Measurements from ENCODE around the gene TBX20.
"Not testable (repeated sequence)": the region's sequence is repeated elsewhere in the genome, so short reads cannot be mapped to it uniquely, and the experiment has no call there.

TBX20 gene

DNA sequence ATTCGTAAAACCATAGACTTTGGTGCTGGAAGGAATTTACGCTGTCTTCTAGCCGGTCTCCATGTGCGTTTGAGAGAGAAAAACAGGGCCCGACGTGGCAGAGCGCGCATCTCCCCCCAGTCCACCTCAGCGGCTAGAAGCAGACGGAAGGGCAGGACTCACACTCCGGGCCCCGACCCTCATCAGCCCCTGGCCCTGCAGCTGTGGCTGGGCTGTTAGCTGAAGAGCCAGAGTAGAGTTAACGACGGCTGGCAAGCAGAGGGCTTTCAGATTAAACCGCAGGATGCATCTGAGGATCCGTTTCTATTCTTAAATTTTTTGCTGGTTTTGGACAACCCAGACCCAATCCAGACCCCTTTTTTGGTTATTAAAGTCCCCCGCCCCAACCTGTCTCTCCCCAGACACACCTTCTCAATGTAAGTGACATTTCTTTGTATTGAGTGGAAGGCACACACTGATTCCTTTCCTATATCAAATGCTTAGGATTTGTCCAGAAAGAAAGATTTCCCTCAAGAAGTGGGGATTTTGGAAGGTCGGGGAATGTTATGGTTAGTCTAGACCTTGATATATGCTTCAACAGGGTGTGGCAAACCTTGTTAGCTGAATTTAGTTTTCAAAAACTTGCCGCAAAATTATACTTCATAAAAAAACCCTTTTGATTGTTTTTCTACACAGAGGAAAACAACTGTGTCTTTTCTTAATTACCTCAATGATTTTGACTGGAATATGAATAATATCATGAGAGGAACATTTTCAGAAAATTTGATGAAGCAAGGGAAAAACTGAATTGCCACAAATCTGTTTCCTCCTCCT, 1.7 kb upstream of the TBX20 start:
- peak; percentile 23 for DNase-seq

DNA sequence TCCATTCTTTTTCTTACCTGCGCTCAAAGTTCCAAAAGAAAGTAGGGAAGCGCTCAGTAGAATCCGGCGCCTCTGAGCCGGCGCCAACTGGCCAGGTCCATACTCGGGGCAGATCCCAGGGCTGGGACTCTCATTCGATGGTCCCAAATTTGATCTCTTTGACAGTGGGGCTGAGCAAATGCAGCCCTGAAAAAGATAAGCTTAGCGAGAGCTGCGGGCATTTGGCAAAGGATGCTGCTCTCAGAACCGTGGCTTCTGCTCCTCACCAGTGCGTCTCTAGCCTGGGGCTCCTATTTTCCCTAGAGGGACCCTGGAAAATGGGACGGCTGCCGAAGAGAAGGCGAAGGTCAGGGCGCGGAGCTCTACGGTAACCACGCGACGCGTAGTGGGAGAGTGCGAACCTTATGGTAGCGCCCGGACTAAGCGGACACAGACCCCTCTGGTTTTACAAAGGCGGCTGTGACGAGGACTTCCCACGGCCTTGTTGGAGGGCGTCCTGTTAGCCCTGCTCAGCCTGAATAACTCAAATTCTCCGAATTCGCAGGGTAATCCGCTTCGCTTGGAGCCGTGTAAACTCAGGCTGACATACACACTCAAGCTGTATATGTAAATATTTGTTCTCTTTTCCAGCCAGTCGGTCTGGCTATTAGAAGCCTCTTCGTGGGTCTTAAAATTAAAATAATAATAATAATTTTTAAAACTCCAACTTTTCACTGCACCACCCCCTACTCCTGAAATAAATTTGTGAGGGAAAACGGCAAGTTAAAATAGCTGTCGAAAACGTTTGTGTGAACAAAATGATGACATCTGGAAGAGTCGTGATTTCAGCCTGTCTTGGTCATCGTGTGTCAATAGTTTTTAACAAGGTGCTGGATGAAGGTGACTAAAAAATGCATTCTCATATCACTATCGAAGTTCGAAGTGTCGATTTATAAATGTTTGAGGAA, 869 bp upstream of the TBX20 start:
- DNase-seq = peak; percentile 29

DNA sequence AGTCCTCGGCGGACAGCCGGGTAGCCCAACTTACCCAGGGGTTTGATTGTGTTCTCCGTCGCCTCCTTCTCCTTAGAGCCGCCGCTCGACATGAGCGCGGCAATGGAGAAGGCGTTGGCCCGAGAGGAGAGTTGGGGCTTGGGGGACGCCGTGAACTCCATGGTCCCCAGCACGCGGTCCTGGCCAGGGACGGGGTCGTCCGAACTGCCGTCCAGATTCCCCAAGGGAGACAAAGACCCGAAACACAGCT, 515 bp downstream of the TBX20 start:
- DNase-seq = peak; percentile 19

DNA sequence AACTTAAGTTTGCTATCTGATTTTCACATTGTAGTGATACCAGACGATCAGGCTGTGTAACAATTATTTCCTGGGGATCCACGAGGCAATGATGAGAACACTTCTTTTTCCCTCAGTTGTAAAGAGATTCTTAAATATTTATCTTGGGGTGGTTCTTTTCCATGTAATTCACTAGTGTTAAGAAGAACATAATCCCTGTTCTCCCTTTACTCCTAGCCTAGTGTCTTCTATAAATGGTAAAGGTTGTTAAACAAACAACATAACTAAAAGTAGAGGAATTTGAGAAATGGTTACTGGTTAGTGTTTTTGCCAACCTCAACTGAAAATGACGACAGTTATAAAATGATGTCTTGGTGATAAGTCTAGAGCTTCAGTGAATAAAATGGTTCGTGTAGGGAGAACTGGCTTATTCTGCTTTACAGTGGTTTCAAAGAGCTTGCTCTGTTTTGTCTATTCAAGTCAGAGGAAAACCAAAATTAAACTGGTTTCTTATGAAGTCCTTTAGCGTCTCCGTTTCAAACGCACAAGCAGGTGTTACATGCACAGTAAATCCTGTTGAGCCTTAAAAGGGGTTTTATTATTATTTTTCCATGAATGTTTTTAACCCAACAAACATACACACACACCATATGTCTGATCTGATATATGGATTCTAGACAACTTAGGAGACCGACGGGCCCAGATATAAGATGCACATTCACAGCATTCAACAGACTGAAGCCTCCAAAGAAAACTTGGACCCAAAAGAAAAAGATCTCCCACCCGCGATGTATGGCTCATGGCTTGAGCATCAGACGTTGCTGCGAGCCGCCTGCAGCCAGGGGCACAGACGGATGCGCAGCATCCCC, 1.1 kb downstream of the TBX20 start:
- DNase-seq = no peak

DNA sequence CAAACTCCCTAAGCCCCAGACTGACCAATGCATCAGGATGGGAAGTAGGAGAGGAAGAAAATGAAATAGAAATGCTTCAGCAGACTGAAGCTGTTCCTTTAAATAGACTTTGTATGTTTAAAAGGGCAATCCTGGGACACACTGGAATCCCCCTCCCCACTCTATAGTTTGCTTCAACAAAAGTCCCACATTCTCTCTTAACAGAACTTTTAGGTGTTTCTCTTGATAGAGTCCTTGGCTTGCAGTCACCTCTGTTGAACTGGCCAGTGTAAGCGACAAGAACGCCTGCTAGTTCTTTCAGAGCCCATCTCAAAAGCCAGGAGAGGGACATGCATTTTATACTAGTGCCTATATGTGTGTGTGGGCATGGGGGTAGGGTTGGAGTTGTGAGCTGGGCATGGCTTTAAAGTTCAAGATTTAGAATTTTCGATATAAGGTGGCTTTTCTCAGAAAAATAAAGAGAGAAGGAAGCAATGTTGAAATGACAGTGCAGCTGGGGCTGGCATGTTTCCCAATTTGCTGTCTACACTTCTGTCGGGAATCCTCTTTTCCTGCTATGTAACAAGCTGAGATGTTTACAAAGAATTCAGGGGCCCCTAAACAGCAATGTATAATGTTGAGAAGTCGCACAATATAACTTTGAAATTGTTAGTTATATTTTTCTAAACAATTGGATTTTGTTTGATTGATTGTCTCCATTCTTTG, 2.1 kb downstream of the TBX20 start:
- no peak for DNase-seq

DNA sequence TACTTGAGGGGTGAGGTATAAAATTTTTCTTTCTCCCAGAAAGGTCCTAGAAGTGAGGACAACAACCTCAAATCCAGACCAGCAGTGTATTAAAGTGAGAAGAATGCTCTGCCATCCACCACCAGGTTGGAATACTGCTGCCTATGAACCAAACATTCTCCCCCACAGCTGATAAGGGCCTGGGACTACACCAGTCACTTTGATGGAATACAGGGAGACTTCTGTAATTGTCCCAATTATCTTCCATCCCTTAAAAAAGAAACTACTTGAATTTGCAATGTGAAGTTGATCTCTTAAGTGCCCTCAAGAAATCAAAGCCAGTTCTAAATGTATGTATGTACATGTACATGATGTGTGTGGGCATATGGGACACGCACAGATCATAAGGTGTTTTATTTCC, 3.0 kb downstream of the TBX20 start:
- DNase-seq = no peak

DNA sequence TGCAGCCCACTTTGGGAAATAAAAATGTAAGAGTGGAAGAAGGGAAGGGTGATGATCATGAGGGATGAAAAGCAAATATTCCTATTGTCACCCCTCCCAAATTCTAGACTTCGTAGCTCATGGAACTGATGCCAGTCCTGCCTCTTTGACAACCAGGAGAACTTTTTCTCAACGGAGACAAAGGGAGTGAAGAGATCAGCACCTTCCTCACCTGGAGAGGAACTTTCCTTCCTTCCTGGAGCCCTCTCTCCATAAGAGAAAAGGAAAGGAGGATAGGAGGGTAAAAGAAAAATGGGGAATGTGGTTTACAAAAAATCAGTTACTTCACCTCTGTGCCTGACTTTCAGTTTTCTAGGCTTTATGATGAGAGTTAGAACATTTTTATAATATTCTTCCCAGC, 3.4 kb downstream of the TBX20 start:
- no peak for DNase-seq

DNA sequence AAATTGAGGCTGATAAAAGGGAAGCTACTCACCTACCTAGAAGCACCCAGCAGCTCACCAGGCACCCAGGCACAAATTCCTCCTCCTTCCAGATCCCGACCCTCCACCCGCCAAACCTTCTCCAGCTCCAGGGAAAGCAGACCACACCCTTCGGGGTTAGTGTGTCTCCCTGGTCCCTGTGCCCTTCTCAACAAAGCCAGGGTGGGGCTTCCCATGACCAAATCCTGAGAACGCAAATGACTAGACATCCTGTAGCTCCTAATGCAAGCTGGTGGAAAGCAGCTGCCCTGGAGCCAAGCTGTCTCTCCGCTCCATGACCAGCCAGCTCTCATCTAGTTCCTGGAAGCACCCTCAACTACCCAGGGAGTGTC, 4.4 kb downstream of the TBX20 start:
- no peak for DNase-seq

DNA sequence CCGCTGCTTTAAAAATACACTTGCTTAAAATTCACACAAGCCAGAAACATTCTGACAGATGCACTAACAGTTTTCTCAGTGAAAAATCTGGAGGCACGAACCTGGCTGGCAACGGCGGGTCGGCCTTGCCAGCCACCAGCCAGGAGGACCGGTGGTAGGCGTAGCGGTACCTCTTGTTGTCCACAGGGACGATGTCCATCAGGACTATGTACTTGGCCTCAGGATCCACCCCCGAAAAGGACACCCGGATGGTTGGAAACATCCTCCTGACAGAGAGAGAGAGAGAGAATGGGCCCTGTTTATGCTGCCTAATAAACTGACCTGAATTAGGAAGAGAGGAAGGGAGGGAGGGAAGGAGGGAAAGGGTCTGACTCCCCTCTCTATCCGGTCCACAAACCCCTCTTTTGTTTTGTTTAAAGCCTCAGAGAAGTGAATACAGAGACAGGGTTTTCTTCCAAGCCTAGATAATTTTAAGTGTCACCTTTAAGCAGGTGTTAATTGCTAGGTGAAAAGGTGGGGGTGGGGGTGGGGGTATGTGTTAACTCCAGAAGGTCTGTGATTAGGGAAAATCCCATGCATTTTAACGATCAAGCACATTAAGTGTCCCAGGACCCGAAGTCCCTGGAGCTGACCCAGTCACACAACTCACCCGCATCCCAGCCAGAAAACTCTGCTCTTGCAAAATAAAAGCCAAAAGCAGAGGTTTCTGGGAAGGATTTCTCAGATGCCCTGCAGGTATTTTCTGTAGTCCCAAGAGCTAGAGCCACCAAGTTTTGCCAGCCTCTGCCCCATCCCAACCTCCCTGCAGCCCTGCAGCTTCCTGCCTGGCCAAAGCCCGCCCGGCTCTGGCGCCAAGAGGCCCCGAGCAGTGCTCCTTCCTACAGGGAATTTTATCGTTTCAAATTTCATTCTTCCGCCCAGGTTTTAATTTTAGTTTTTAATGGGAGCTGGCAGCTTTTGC, 5.0 kb downstream of the TBX20 start:
- DNase-seq = no peak

DNA sequence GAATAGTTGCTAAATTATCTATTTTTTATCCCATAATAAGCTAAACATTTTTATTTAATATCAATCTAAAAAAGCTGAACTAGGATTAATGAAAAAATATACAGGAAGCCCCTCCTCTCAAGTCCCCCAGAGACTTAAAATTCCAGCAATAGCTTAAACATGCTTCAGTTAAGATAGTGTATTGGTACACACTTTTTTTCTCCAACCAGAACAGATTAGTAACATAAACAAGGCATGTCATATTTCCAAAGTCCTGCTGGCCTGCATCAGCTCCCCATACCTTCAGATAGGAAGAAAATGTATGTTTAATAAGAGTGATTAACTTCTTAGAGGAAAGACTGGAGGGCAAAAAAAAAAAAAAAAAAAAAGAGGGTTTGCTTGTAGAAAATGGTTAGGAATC, 7.1 kb downstream of the TBX20 start:
- DNase-seq = no peak

DNA sequence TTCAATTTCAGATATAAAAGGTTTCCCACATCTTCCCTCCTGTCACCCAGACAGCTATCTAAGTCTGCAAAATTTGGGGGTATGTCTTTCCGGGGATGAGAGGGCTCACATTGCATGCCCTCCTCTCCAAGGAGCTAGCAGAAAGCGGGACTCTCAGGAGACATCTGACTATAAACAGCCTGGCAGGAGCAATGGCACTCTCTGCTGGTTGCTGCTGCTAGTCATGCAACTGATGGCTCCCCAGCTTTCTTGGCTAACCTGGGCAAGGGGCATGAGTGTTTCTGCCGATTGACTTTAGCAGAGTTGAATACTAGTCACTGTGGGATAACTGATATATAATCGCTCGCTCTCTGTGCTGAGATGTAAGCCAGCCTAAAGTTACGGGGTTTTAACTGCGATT, 12.0 kb downstream of the TBX20 start:
- no peak for DNase-seq

DNA sequence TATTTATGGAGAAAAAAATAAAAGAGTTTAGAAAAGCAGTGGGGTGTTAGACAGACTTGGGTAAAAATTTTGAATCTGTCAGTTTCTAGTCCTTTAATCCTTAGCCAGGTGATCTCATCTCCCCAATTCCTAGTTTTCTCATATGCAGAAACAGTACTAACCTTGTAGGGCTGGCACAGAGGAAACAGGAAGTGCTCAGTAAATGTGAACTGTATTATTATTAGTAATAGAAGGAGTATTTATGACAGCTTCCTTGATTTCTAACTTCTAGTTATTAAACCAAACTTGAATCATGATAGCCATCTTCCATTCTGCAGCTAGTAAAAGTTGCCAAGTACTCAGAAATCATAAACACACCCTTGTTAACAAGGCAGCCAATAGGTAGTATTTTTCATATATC, 12.5 kb downstream of the TBX20 start:
- DNase-seq = no peak

DNA sequence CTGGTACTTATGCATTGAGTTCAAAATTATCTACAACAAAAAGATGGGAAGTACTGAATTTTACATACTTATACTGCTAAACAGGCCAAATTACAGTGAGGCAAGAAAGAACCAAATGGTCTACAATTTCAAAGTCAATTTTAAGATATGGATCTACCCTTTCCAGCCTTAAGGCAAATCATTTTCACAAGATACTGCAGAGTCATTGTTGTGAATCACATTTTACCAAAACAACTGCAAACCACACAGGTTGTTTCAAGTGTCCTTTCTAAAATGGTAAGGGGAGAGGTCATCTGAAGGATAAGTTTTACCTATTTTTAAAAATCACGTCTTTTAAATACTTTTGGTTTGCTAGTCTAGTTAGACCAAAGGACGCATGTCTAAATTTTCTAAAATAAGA, 12.9 kb downstream of the TBX20 start:
- not testable (repeated sequence) for DNase-seq

DNA sequence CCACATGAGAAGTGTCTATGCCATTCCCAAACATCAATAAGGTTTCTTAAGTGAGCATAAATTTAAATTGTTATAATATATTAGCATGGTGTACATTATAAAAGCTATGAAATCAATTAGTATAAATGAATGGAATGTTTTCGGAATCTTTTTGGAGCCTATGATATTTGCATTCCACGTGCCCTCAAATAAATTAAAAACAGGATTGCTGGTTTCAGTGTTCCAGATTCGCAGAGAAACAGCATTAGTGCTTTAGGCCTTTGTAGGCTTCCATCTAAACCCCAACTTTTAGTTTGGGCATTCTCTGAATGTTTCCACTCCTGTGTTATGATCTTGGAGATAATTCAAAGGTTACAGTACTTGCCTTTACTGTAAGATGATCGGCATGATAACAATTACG, 15.4 kb downstream of the TBX20 start:
- DNase-seq = not testable (repeated sequence)

DNA sequence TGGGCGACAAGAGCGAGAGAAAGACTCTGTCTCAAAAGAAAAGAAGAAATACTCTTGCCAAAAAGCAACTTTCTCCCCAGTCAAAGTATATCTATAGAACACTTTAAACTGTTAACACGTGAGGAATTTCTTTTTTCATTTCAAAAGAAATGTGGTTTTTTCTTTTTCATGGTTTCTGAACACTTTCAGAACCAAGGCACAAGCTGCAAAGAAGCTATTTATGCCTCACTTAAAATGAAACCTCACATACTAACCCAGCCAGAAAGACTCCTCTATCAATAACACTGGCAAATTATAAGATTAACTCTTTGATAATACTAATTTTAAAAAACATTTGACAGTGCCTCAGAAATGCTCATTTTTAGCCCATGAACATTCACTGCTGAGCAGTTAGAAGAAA, 20.9 kb downstream of the TBX20 start:
- DNase-seq = no peak

DNA sequence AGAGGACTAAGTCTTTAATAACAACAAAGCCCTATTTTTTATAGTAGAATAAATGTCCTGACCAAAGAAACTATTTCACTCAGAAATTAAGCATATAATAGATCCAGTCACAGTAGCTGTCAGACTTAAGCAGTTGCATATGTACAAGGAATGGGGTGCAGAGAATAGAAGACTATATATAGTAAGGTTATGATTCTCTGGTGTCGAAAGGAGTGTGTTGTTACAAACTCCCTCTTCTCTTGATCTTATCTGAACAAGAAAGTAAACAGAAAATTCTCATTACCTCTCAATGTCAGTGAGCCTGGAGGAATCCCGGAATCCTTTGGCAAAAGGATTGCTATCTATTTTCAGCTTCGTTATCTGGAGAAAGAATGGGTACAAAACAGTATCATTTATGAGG, 22.7 kb downstream of the TBX20 start:
- DNase-seq = not testable (repeated sequence)

DNA sequence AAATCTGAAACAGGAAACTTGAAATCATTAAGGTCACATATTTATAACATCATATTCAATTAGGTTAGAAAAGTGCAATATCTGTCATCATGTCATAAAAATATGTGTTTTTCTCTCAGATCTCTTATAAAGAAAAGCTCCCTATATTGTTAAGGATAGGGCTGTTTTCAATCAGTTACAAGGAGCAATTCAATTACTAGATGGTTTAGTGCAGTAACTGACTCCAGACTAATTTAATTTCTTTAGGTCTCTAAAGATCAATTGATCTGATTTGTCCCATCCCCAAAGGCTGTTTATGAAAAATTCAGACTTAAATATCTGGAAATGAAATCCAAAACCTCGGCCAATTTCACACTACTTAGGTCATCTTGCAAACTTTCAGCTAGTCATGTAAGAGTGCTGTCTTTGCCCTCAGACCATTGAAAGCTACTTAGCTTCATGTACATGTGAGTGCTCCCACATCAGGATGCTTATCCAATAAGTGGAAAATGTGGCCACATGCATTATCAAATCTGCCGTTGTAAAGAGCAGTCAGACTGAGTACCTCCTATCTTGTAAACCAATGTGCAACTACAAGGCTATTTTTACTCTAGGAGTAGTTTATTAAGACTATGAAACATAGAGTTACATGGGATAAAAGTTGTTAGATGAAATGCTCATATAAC, 24.7 kb downstream of the TBX20 start:
- DNase-seq = not testable (repeated sequence)

DNA sequence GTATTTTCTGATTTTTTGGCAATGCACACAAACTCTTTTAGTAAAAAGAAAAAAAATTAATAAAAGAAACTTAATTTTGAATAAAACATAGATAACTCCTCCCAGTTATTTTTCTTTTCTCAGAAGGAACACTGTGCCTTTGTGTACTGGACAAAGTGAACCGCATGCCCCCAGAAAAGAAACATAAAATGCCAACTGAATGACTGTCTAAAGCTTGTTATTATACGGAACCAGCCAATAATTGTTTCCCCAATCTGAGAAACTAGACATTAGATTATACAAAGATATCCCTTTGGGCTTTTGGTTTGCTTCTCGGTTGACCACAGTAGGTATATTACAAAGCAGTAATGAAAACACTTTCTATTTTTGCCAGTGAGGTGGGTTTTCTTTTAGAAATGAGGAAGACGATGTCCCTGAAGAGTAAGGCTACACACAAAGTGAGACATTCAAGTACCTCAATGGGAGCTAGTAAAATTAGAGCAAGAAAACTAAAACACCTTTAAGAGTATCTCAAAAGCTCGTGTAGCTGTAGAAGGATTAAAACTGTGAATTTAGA, 25.3 kb downstream of the TBX20 start:
- DNase-seq = not testable (repeated sequence)

DNA sequence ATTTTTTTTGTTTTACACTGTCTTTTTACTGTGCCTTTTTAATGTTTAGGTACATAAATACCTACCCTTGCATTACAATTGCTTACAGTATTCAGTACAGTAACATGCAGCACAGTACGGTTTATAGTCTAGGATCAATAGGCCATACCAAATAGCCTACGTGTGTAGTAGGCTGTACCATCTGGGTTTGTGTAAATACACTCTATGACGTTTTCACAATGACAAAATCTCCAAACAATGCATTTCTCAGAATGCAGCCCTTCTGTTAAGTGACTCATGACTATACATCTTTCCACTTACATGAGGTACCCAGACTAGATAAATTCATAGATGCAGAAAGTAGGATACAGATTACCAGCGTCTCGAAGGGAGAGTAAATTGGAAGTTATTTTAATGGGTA, 26.5 kb downstream of the TBX20 start:
- not testable (repeated sequence) for DNase-seq

DNA sequence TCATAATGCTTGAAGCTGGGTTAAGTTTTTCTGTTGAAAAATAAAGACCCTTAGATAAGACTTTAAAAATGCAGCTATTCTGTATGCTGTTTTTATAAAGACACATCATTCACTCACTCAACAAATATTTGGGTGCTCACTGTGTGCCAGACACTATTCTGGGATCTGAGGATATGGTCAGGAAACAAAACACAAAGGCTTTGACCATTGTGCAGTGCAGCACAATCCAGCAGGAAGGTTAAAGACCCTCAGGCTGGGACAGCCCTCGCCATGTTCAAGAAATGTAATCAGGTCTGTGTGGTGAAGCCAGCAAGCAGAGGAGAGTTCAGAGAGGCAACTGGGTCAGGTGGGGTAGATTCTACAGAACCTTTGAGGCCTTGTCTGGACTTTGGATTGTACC, 31.5 kb downstream of the TBX20 start:
- not testable (repeated sequence) for DNase-seq

DNA sequence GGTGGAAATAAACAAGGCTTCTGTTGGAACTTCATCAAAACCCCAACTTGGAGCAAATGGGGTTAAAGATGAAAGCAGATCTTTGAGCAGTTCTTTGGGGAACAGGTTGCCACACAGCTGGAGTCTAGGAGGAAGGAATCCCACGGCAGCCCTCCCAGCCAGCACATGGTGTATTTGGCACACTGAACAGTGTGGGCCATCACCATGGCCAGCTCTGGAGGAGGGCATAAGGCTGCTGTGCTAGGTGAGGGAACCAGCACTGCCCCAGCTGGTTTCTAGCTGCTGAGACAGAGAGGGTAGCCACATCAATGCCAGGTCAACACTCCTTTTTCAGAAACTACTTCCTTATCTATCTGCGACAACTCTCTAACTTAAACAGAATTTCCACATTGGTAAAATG, 33.7 kb downstream of the TBX20 start:
- DNase-seq = not testable (repeated sequence)

Measured in right hindlimb (tissue), 1 donor.